Mucosa of descending colon (tissue), 3 donors: ENCODE measurements around the gene KRT84. TPM values are rescaled to one million over a fixed set of nuclear protein-coding genes. Genes with fewer than 3 reads are reported as not detected.

ENCODE experiments used
- ATAC-seq: fragments of 200-7000 bp; cut with Tn5 transposase; one replicate; pipeline ENCODE4 v1.9.1; 2020; ENCODE audit warnings: mild to moderate bottlenecking, moderate library complexity
- DNase-seq, 3 donors: peaks; one replicate each; pipeline ENCODE4 v3.0.0-alpha.2; 2020
- H3K36me3 ChIP-seq: fragments of 200-600 bp; one replicate; pipeline ENCODE4 v1.8.0; 2021; ENCODE audit warnings: low read depth, mild to moderate bottlenecking
- H3K4me1 ChIP-seq: fragments of 200-600 bp; one replicate; pipeline ENCODE4 v1.8.0; 2021; ENCODE audit warnings: low read depth, mild to moderate bottlenecking
- H3K4me3 ChIP-seq: fragments of 200-600 bp; one replicate; pipeline ENCODE4 v1.8.0; 2021; ENCODE audit warnings: mild to moderate bottlenecking
- H3K9me3 ChIP-seq: fragments of 200-600 bp; one replicate; pipeline ENCODE4 v1.8.0; 2021; ENCODE audit warnings: mild to moderate bottlenecking
- CTCF ChIP-seq: fragments of 200-600 bp; IDR thresholded peaks from one replicate; pipeline ENCODE4 v1.8.0; 2022; ENCODE audit warnings: antibody characterized with exemption, mild to moderate bottlenecking
- intact Hi-C, 2 donors: fragments of 100-400 bp; cut with DNase I in 1 of 2; cut with micrococcal nuclease in 1 of 2; formaldehyde crosslinking; loops; one replicate each; pipeline versions ENCODE4 v1.11.0 to v1.11.1; 2022; cut with DNase I, micrococcal nuclease
- total RNA-seq, 3 donors: library from RNA; stranded (reverse); fragmentation: NEBNext Ultra II Directional in 2 of 3; extraction: Animal tissue kit (Norgen Biotek cat#: 25700) in 2 of 3; gene quantifications; one replicate each; pipeline versions ENCODE4 v1.2.1 to v1.2.4, GENCODE V29; 2021 to 2023
- donor health status: DM: no; HTN: no; CAD: no; lungs with moderate emphysema.
- donor health status: DM: no; HTN: no; CAD: no.
- donor health status: DM: no; HTN: yes; CAD: no.

Gene KRT84
- total RNA-seq, 3 donors from 2014 or later = not detected

- Histone ChIP-seq H3K4me1 (no peaks in the 10 kb centered on the region), H3K36me3 (no peaks in the 10 kb centered on the region), H3K9me3 (no peaks in the 10 kb centered on the region), H3K4me3 (no peak overlapping the region)
- ATAC-seq (no peak), DNase-seq (no peak)
- intact Hi-C loops = no loop called here
- no peak for TF ChIP-seq CTCF
These were observed 38.4 kb upstream of the KRT84 start for GRCh38 chr12:52423661-52424500.

GRCh38 chr12:52423035-52423434 lies 37.6 kb upstream of the KRT84 start:
- Histone ChIP-seq H3K36me3 (no peaks in the 10 kb centered on the region), H3K4me3 (no peak overlapping the region), H3K9me3 (no peaks in the 10 kb centered on the region), H3K4me1 (no peaks in the 10 kb centered on the region)
- no peak for TF ChIP-seq CTCF
- intact Hi-C loops = no loop called here
- ATAC-seq (no peak), DNase-seq (no peak)

- intact Hi-C loops = no loop called here
- ATAC-seq (no peak), DNase-seq (no peak)
- Histone ChIP-seq H3K4me3 (no peak overlapping the region), H3K9me3 (no peaks in the 10 kb centered on the region), H3K36me3 (no peaks in the 10 kb centered on the region), H3K4me1 (no peaks in the 10 kb centered on the region)
- TF ChIP-seq CTCF = no peak
These were observed 34.2 kb upstream of the KRT84 start for GRCh38 chr12:52419656-52420055.

- TF ChIP-seq CTCF = no peak
- intact Hi-C loops = no loop called here
- no peak for DNase-seq
- no peaks in the 10 kb centered on the region for H3K4me1 ChIP-seq
- H3K36me3 ChIP-seq = no peaks in the 10 kb centered on the region
- no peaks in the 10 kb centered on the region for H3K9me3 ChIP-seq
- H3K4me3 ChIP-seq = no peak overlapping the region
- no peak for ATAC-seq
These were observed 33.2 kb upstream of the KRT84 start for GRCh38 chr12:52418576-52419110.

- DNase-seq (no peak), ATAC-seq (no peak)
- intact Hi-C loops = no loop called here
- Histone ChIP-seq H3K4me3 (no peak overlapping the region), H3K9me3 (no peaks in the 10 kb centered on the region), H3K4me1 (no peaks in the 10 kb centered on the region), H3K36me3 (no peaks in the 10 kb centered on the region)
- TF ChIP-seq CTCF = no peak
These were observed 32.3 kb upstream of the KRT84 start for GRCh38 chr12:52417740-52418139.
